Esophagus muscularis mucosa (tissue), 4 donors: ENCODE measurements around the gene ETV1. TPM values are rescaled to one million over a fixed set of nuclear protein-coding genes. Genes with fewer than 3 reads are reported as not detected.

Experiments
- DNase-seq: peaks from one replicate; pipeline ENCODE4 v3.0.0-alpha.2; 2017; ENCODE audit errors: extremely low spot score
- H3K27ac ChIP-seq, 4 donors: fragments of 200-600 bp; sonication (generic); replicated peaks in 1 of 4; 1 replicate in 3 of 4; 2 replicates in 1 of 4; pipeline ENCODE4 v1.5.1; 2016 to 2019; ENCODE audit warnings: mild to moderate bottlenecking in 1 of 4
- H3K27me3 ChIP-seq, 4 donors: fragments of 200-600 bp; sonication (generic); one replicate each; pipeline versions ENCODE4 v1.5.1 to v1.6.0; 2016 to 2019
- H3K36me3 ChIP-seq, 4 donors: fragments of 200-600 bp; sonication (generic); one replicate each; pipeline ENCODE4 v1.5.1; 2016 to 2019
- H3K4me1 ChIP-seq, 4 donors: fragments of 200-600 bp; sonication (generic); one replicate each; pipeline ENCODE4 v1.5.1; 2016 to 2019
- H3K4me3 ChIP-seq, 4 donors: fragments of 200-600 bp; sonication (generic); 1 replicate in 2 of 4; 2 replicates in 2 of 4; pipeline ENCODE4 v1.5.1; 2016 to 2019; ENCODE audit warnings: mild to moderate bottlenecking in 4 of 4, moderate library complexity in 1 of 4
- H3K9me3 ChIP-seq, 4 donors: fragments of 200-600 bp; sonication (generic); 1 replicate in 3 of 4; 2 replicates in 1 of 4; pipeline ENCODE4 v1.5.1; 2016 to 2019
- CTCF ChIP-seq, 3 experiments: fragments of 200-600 bp in 2 of 3; fragments of 450-650 bp in 1 of 3; sonication (generic) in 2 of 3; IDR thresholded peaks; one replicate each; pipeline ENCODE4 v1.5.1; 2017 to 2019; ENCODE audit warnings: antibody characterized with exemption in 3 of 3, mild to moderate bottlenecking in 2 of 3, moderate library complexity in 1 of 3
- EP300 ChIP-seq: sonication (generic); formaldehyde crosslinking; IDR thresholded peaks from one replicate; pipeline ENCODE4 v1.6.1; 2017; ENCODE audit warnings: antibody characterized with exemption
- POLR2A ChIP-seq: fragments of 450-650 bp; IDR thresholded peaks from one replicate; pipeline ENCODE4 v1.6.1; 2017; ENCODE audit warnings: antibody characterized with exemption, moderate library complexity, mild to moderate bottlenecking, low read depth
- POLR2AphosphoS5 ChIP-seq, 2 donors: sonication (generic); formaldehyde crosslinking; IDR thresholded peaks; one replicate each; pipeline ENCODE4 v1.6.1; 2017; ENCODE audit warnings: antibody characterized with exemption in 2 of 2
- WGBS: methylation state at CpG from one replicate; pipeline ENCODE4 v1.1.5; 2018; 5-methylcytosine and 5-hydroxymethylcytosine counted together
- intact Hi-C: fragments of 100-400 bp; cut with DNase I; formaldehyde crosslinking; loops from one replicate; pipeline ENCODE4 v1.15.1; 2023
- total RNA-seq, 4 donors: library from RNA; depleted of rRNA; stranded (reverse); fragments of >200 nt; gene quantifications; one replicate each; pipeline versions ENCODE4 v1.1.0 to v1.2.1, GENCODE V29; 2016

ETV1 gene
- total RNA-seq, 4 donors from 2014 or later = 7.1 to 16.5 (median 14.1) TPM

GRCh38 chr7:13976594-13976993, 12.9 kb downstream of the ETV1 start:
- no peak overlapping the region for H3K4me3 ChIP-seq
- peaks cover 11 to 20% (median 15%) of the 10 kb centered on the region in 4 donors for H3K4me1 ChIP-seq
- H3K27ac ChIP-seq = no peak overlapping the region
- no peak for DNase-seq
- TF ChIP-seq POLR2AphosphoS5 (IDR thresholded peaks at IDR 0.05) (no peak), CTCF (IDR thresholded peaks at IDR 0.05) (no peak), EP300 (no peak), POLR2A (no peak)
- H3K27me3 ChIP-seq = no peaks in the 10 kb centered on the region
- WGBS = 81% methylated on average over 4 of the region's 4 CpGs
- peaks cover 0 to 10% (median 0%) of the 10 kb centered on the region in 4 donors for H3K36me3 ChIP-seq
- intact Hi-C loops = no loop called here
- no peaks in the 10 kb centered on the region for H3K9me3 ChIP-seq

- intact Hi-C loops = no loop called here
- 87% methylated on average over 6 of the region's 6 CpGs for WGBS
These were observed 24.4 kb downstream of the ETV1 start for GRCh38 chr7:13965077-13965476.

GRCh38 chr7:13963925-13964324, 25.5 kb downstream of the ETV1 start:
- TF ChIP-seq EP300 (no peak), POLR2A (no peak), POLR2AphosphoS5 (IDR thresholded peaks at IDR 0.05) (no peak), CTCF (IDR thresholded peaks at IDR 0.05) (no peak)
- DNase-seq = no peak
- intact Hi-C loops = no loop called here
- Histone ChIP-seq H3K4me3 (no peak overlapping the region), H3K27ac (no peak overlapping the region), H3K27me3 (no peaks in the 10 kb centered on the region), H3K4me1 (no peaks in the 10 kb centered on the region), H3K36me3 (no peaks in the 10 kb centered on the region), H3K9me3 (no peaks in the 10 kb centered on the region)
- 91% methylated on average over 2 of the region's 2 CpGs for WGBS

More at GRCh38 chr7:13965077-13965476, 24.4 kb downstream of the ETV1 start:
- no peak overlapping the region for H3K27ac ChIP-seq
- no peak overlapping the region for H3K4me3 ChIP-seq
- no peak for DNase-seq
- H3K36me3 ChIP-seq = no peaks in the 10 kb centered on the region
- no peaks in the 10 kb centered on the region for H3K9me3 ChIP-seq
- no peaks in the 10 kb centered on the region for H3K4me1 ChIP-seq
- no peaks in the 10 kb centered on the region for H3K27me3 ChIP-seq
- no peak for TF ChIP-seq CTCF (IDR thresholded peaks at IDR 0.05)
- TF ChIP-seq POLR2A = no peak
- TF ChIP-seq POLR2AphosphoS5 (IDR thresholded peaks at IDR 0.05) = no peak
- TF ChIP-seq EP300 = no peak

- H3K4me1 ChIP-seq = peaks cover 0 to 10% (median 2%) of the 10 kb centered on the region in 4 donors
- H3K27me3 ChIP-seq = no peaks in the 10 kb centered on the region
- H3K4me3 ChIP-seq = no peak overlapping the region
- DNase-seq = no peak
- 72% methylated on average over 2 of the region's 2 CpGs for WGBS
- no peak for TF ChIP-seq POLR2A
- no peak for TF ChIP-seq CTCF (IDR thresholded peaks at IDR 0.05)
- no peak for TF ChIP-seq POLR2AphosphoS5 (IDR thresholded peaks at IDR 0.05)
- TF ChIP-seq EP300 = no peak
- no peak overlapping the region for H3K27ac ChIP-seq
- no peaks in the 10 kb centered on the region for H3K9me3 ChIP-seq
- H3K36me3 ChIP-seq = no peaks in the 10 kb centered on the region
- intact Hi-C loops = no loop called here
These were observed 34.0 kb downstream of the ETV1 start for GRCh38 chr7:13955494-13955893.

- WGBS = 72% methylated on average over 3 of the region's 3 CpGs
These were observed 36.1 kb downstream of the ETV1 start for GRCh38 chr7:13953368-13953767.

More at GRCh38 chr7:13953368-13953767, 36.1 kb downstream of the ETV1 start:
- Histone ChIP-seq H3K4me3 (no peak overlapping the region), H3K4me1 (peaks cover 0 to 10% (median 2%) of the 10 kb centered on the region in 4 donors), H3K9me3 (no peaks in the 10 kb centered on the region), H3K36me3 (no peaks in the 10 kb centered on the region), H3K27me3 (no peaks in the 10 kb centered on the region), H3K27ac (no peak overlapping the region)
- intact Hi-C loops = no loop called here
- no peak for DNase-seq
- TF ChIP-seq CTCF (IDR thresholded peaks at IDR 0.05) (no peak), EP300 (no peak), POLR2A (no peak), POLR2AphosphoS5 (IDR thresholded peaks at IDR 0.05) (no peak)
